Fibroblast of lung (primary cell): ENCODE results near the gene CCND3.

ENCODE experiments used
- CTCF ChIP-seq, 2 donors: IDR thresholded peaks in 1 of 2; conservative IDR thresholded peaks in 1 of 2; 1 replicate in 1 of 2; 2 replicates in 1 of 2; pipeline ENCODE4 v1.5.1; 2011 to 2012; ENCODE audit warnings: low read length in 2 of 2, control low read depth in 1 of 2, inconsistent platforms in 1 of 2, low read depth in 1 of 2, mild to moderate bottlenecking in 1 of 2
- EZH2 ChIP-seq: IDR thresholded peaks from 2 replicates; pipeline ENCODE4 v1.5.1; 2012; ENCODE audit warnings: low read length, control low read depth, mild to moderate bottlenecking; ENCODE audit errors: missing control alignments

- TF ChIP-seq EZH2: no peak
- TF ChIP-seq CTCF (conservative IDR thresholded peaks at IDR 0.05 in 1 of 2, IDR thresholded peaks at IDR 0.05 in 1 of 2; ENCODE audit: low read depth in 1 of 2, low read length in 2 of 2): no peak
Measured at GRCh38 chr6:41887331-41887751, 54.3 kb downstream of the CCND3 start.
